ENCODE results near the gene CDCA4.

Gene CDCA4

GRCh38 chr14:104973385-104974145 lies 47.3 kb downstream of the CDCA4 start:
- DNase-seq, result no peak

GRCh38 chr14:104973135-104973384 lies 47.8 kb downstream of the CDCA4 start:
- DNase-seq, result no peak

- DNase-seq, result no peak
Observed at GRCh38 chr14:104972301-104973134, 48.4 kb downstream of the CDCA4 start.

GRCh38 chr14:104971447-104972240 lies 49.2 kb downstream of the CDCA4 start:
- DNase-seq, result no peak

- DNase-seq, result no peak
Observed at GRCh38 chr14:104970231-104971068, 50.4 kb downstream of the CDCA4 start.

- no peak for DNase-seq
Observed at GRCh38 chr14:104969741-104970230, 51.1 kb downstream of the CDCA4 start.

- no peak for DNase-seq
Observed at GRCh38 chr14:104968541-104969401, 52.1 kb downstream of the CDCA4 start.

GRCh38 chr14:104968153-104968527 lies 52.7 kb downstream of the CDCA4 start:
- no peak for DNase-seq

- DNase-seq, result no peak
Observed at GRCh38 chr14:104967386-104968152, 53.3 kb downstream of the CDCA4 start.

- no peak for DNase-seq
Observed at GRCh38 chr14:104966981-104967385, 53.9 kb downstream of the CDCA4 start.

- no peak for DNase-seq
Observed at GRCh38 chr14:104966261-104966865, 54.5 kb downstream of the CDCA4 start.

- no peak for DNase-seq
Observed at GRCh38 chr14:104965561-104966231, 55.2 kb downstream of the CDCA4 start.

GRCh38 chr14:104964546-104964945 lies 56.3 kb downstream of the CDCA4 start:
- DNase-seq, result no peak

Measured in activated CD8-positive, alpha-beta memory T cell treated with anti-CD3 and anti-CD28 coated beads, Interleukin-2, amount 50 U/mL, for 4 hours (primary cell).